Astrocyte (in vitro differentiated cells and primary cell): ENCODE results near the gene ELK3. TPM values are rescaled to one million over a fixed set of nuclear protein-coding genes. Genes with fewer than 3 reads are reported as not detected.
A peak's percentile ranks its signal among the peaks of the same experiment; 100 is the strongest.

ENCODE experiments used
- DNase-seq: peaks from one replicate; pipeline ENCODE4 v3.0.0-alpha.2; 2010; ENCODE audit warnings: low read depth
- FAIRE-seq: peaks from 2 replicates; lab custom pipeline; 2011; peaks lifted over from hg19 to GRCh38; lab: Jason Lieb, UNC
- H2AFZ ChIP-seq: 2 replicates; pipeline ENCODE4 v1.6.0; 2012; ENCODE audit warnings: low read depth, low read length, inconsistent platforms
- H3K27ac ChIP-seq: 2 replicates; pipeline ENCODE4 v1.5.1; 2011; ENCODE audit warnings: low read depth, low read length, inconsistent platforms
- H3K27me3 ChIP-seq: 2 replicates; pipeline ENCODE4 v1.6.0; 2011; ENCODE audit warnings: low read length, inconsistent platforms; ENCODE audit not compliant: insufficient read depth
- H3K36me3 ChIP-seq: 2 replicates; pipeline ENCODE4 v1.5.1; 2011; ENCODE audit warnings: low read length, inconsistent platforms; ENCODE audit not compliant: insufficient read depth
- H3K4me1 ChIP-seq: 2 replicates; pipeline ENCODE4 v1.5.1; 2011; ENCODE audit warnings: low read length, inconsistent platforms; ENCODE audit not compliant: insufficient read depth
- H3K4me2 ChIP-seq: 2 replicates; pipeline ENCODE4 v1.6.0; 2012; ENCODE audit warnings: low read length, inconsistent platforms
- H3K4me3 ChIP-seq: 2 replicates; pipeline ENCODE4 v1.5.1; 2011; ENCODE audit warnings: low read depth, mild to moderate bottlenecking, low read length, inconsistent platforms; ENCODE audit not compliant: insufficient read depth
- H3K79me2 ChIP-seq: 2 replicates; pipeline ENCODE4 v1.6.0; 2012; ENCODE audit warnings: mild to moderate bottlenecking, low read length, inconsistent platforms; ENCODE audit not compliant: insufficient read depth
- H3K9ac ChIP-seq: 2 replicates; pipeline ENCODE4 v1.6.0; 2012; ENCODE audit warnings: mild to moderate bottlenecking, low read length, inconsistent platforms
- H3K9me3 ChIP-seq: 2 replicates; pipeline ENCODE4 v1.5.1; 2012; ENCODE audit warnings: low read depth, mild to moderate bottlenecking, low read length, inconsistent platforms; ENCODE audit not compliant: insufficient read depth
- H4K20me1 ChIP-seq: 2 replicates; pipeline ENCODE4 v1.6.0; 2012; ENCODE audit warnings: low read length, inconsistent platforms; ENCODE audit not compliant: insufficient read depth
- H3K27ac Mint-ChIP-seq: one replicate; pipeline ENCODE4 v1.8.0; 2021; ENCODE audit warnings: mild to moderate bottlenecking, mixed read lengths; ENCODE audit not compliant: unreplicated experiment
- H3K27me3 Mint-ChIP-seq: one replicate; pipeline ENCODE4 v1.8.0; 2021; ENCODE audit warnings: low read depth, mixed read lengths; ENCODE audit not compliant: unreplicated experiment
- H3K36me3 Mint-ChIP-seq: one replicate; pipeline ENCODE4 v1.8.0; 2021; ENCODE audit warnings: low read depth, mixed read lengths; ENCODE audit not compliant: unreplicated experiment
- H3K4me1 Mint-ChIP-seq: one replicate; pipeline ENCODE4 v1.8.0; 2021; ENCODE audit warnings: low read depth, mixed read lengths; ENCODE audit not compliant: unreplicated experiment
- H3K4me3 Mint-ChIP-seq: one replicate; pipeline ENCODE4 v1.8.0; 2021; ENCODE audit warnings: mild to moderate bottlenecking, moderate library complexity, mixed read lengths; ENCODE audit not compliant: unreplicated experiment
- H3K9me3 Mint-ChIP-seq: one replicate; pipeline ENCODE4 v1.8.0; 2021; ENCODE audit warnings: mild to moderate bottlenecking, mixed read lengths; ENCODE audit not compliant: unreplicated experiment
- CTCF ChIP-seq: IDR thresholded peaks from 2 replicates; pipeline ENCODE4 v1.5.1; 2011; ENCODE audit warnings: low read depth, mild to moderate bottlenecking, inconsistent platforms, low read length, moderate library complexity; ENCODE audit not compliant: insufficient read depth
- EZH2 ChIP-seq: IDR thresholded peaks from 2 replicates; pipeline ENCODE4 v1.6.1; 2012; ENCODE audit warnings: mild to moderate bottlenecking, low read length, inconsistent platforms; ENCODE audit not compliant: insufficient read depth
- total RNA-seq: library from RNA; stranded (reverse); gene quantifications from 2 replicates; pipeline ENCODE4 v1.2.1, GENCODE V29; 2021

The ELK3 gene
- total RNA-seq, 1 donor from 2014 or later = 62.7 TPM

- FAIRE-seq = no peak
- Mint-ChIP-seq H3K4me3 (peak overlapping the region; percentile 99), H3K9me3 (no peaks in the 10 kb centered on the region), H3K36me3 (peaks cover 2% of the 10 kb centered on the region), H3K27ac (peak overlapping the region; percentile 99), H3K4me1 (peaks cover 26% of the 10 kb centered on the region), H3K27me3 (no peaks in the 10 kb centered on the region)
- Histone ChIP-seq H3K27ac (peak overlapping the region; percentile 100), H3K9ac (peak overlapping the region; percentile 99), H2AFZ (no peak overlapping the region), H3K4me1 (peaks cover 33% of the 10 kb centered on the region), H3K4me3 (peak overlapping the region; percentile 94), H3K4me2 (peak overlapping the region; percentile 99), H4K20me1 (no peaks in the 10 kb centered on the region), H3K79me2 (peaks cover 65% of the 10 kb centered on the region), H3K9me3 (no peaks in the 10 kb centered on the region), H3K27me3 (no peaks in the 10 kb centered on the region), H3K36me3 (no peaks in the 10 kb centered on the region)
- TF ChIP-seq EZH2 (no peak), CTCF (no peak)
- DNase-seq = no peak
Measured at GRCh38 chr12:96196781-96197180, 2.6 kb downstream of the ELK3 start.

- H3K4me3 Mint-ChIP-seq = peak overlapping the region; percentile 99
- no peaks in the 10 kb centered on the region for H3K9me3 Mint-ChIP-seq
- Histone ChIP-seq H3K4me1 (peaks cover 33% of the 10 kb centered on the region), H3K27ac (peak overlapping the region; percentile 100), H4K20me1 (no peaks in the 10 kb centered on the region), H3K4me3 (peak overlapping the region; percentile 94), H3K27me3 (no peaks in the 10 kb centered on the region), H3K9me3 (no peaks in the 10 kb centered on the region), H3K36me3 (no peaks in the 10 kb centered on the region), H3K9ac (peak overlapping the region; percentile 99), H3K79me2 (peaks cover 74% of the 10 kb centered on the region), H2AFZ (no peak overlapping the region), H3K4me2 (peak overlapping the region; percentile 99)
- FAIRE-seq (peak; percentile 90), DNase-seq (peak; percentile 97)
- peaks cover 33% of the 10 kb centered on the region for H3K4me1 Mint-ChIP-seq
- peaks cover 3% of the 10 kb centered on the region for H3K36me3 Mint-ChIP-seq
- H3K27me3 Mint-ChIP-seq = no peaks in the 10 kb centered on the region
- peak overlapping the region; percentile 99 for H3K27ac Mint-ChIP-seq
- TF ChIP-seq CTCF (no peak), EZH2 (no peak)
Measured at GRCh38 chr12:96197503-96198272, 3.5 kb downstream of the ELK3 start.

GRCh38 chr12:96198965-96199364 is 4.8 kb downstream of the ELK3 start:
- Histone ChIP-seq H3K4me1 (peaks cover 33% of the 10 kb centered on the region), H3K9ac (peak overlapping the region; percentile 85), H2AFZ (no peak overlapping the region), H3K79me2 (peaks cover 87% of the 10 kb centered on the region), H3K9me3 (no peaks in the 10 kb centered on the region), H3K27me3 (no peaks in the 10 kb centered on the region), H3K4me2 (peak overlapping the region; percentile 99), H3K36me3 (peaks cover 2% of the 10 kb centered on the region), H4K20me1 (peaks cover 4% of the 10 kb centered on the region), H3K4me3 (peak overlapping the region; percentile 40), H3K27ac (peak overlapping the region; percentile 100)
- Mint-ChIP-seq H3K9me3 (no peaks in the 10 kb centered on the region), H3K4me3 (peak overlapping the region; percentile 52), H3K36me3 (peaks cover 7% of the 10 kb centered on the region), H3K4me1 (peaks cover 33% of the 10 kb centered on the region), H3K27me3 (no peaks in the 10 kb centered on the region), H3K27ac (peak overlapping the region; percentile 78)
- peak; percentile 86 for FAIRE-seq
- peak; percentile 94 for DNase-seq
- no peak for TF ChIP-seq CTCF
